Stimulated activated CD8-positive, alpha-beta memory T cell treated with anti-CD3 and anti-CD28 coated beads, Interleukin-12 subunit alpha, Interleukin-12 subunit beta, amount 100 ng/mL, for 4 hours (primary cell): ENCODE results near the gene POSTN.
"Not testable (repeated sequence)": the region's sequence is repeated elsewhere in the genome, so short reads cannot be mapped to it uniquely, and the experiment has no call there.

ENCODE experiments used
- DNase-seq: peaks from one replicate; pipeline ENCODE4 v3.0.0-alpha.2; 2020; ENCODE audit warnings: low read depth

POSTN gene

GRCh38 chr13:37597477-37598025, 1.0 kb downstream of the POSTN start:
- DNase-seq, result no peak

GRCh38 chr13:37596805-37597204, 1.8 kb downstream of the POSTN start:
- DNase-seq, result no peak

- DNase-seq, result no peak
These were observed 3.4 kb downstream of the POSTN start for GRCh38 chr13:37595162-37595561.

- no peak for DNase-seq
These were observed 4.0 kb downstream of the POSTN start for GRCh38 chr13:37594550-37594949.

GRCh38 chr13:37589381-37589780, 9.2 kb downstream of the POSTN start:
- DNase-seq, result not testable (repeated sequence)

GRCh38 chr13:37587236-37587635, 11.3 kb downstream of the POSTN start:
- DNase-seq, result no peak

- DNase-seq, result no peak
These were observed 12.4 kb downstream of the POSTN start for GRCh38 chr13:37586164-37586563.

GRCh38 chr13:37585541-37585940, 13.0 kb downstream of the POSTN start:
- no peak for DNase-seq

- DNase-seq, result no peak
These were observed 22.0 kb downstream of the POSTN start for GRCh38 chr13:37576601-37577000.

GRCh38 chr13:37565425-37565824, 33.1 kb downstream of the POSTN start:
- DNase-seq, result no peak

GRCh38 chr13:37561031-37561430, 37.5 kb downstream of the POSTN start:
- DNase-seq, result no peak

- no peak for DNase-seq
These were observed 38.0 kb downstream of the POSTN start for GRCh38 chr13:37560526-37560925.

GRCh38 chr13:37558766-37559165, 39.8 kb downstream of the POSTN start:
- not testable (repeated sequence) for DNase-seq

- no peak for DNase-seq
These were observed 52.5 kb downstream of the POSTN start for GRCh38 chr13:37546087-37546486.

GRCh38 chr13:37544995-37545394, 53.6 kb downstream of the POSTN start:
- DNase-seq, result no peak

GRCh38 chr13:37539976-37540605, 58.5 kb downstream of the POSTN start:
- no peak for DNase-seq

- DNase-seq, result no peak
These were observed 59.4 kb downstream of the POSTN start for GRCh38 chr13:37539170-37539569.

GRCh38 chr13:37535501-37535900, 63.1 kb downstream of the POSTN start:
- DNase-seq, result no peak

- DNase-seq, result no peak
These were observed 63.9 kb downstream of the POSTN start for GRCh38 chr13:37534676-37535075.

GRCh38 chr13:37534181-37534580, 64.4 kb downstream of the POSTN start:
- no peak for DNase-seq

GRCh38 chr13:37531049-37531448, 67.5 kb downstream of the POSTN start:
- no peak for DNase-seq

GRCh38 chr13:37529751-37530385, 68.7 kb downstream of the POSTN start:
- no peak for DNase-seq

GRCh38 chr13:37526710-37527473, 71.7 kb downstream of the POSTN start:
- DNase-seq, result no peak
